Colonic mucosa (tissue), 4 donors: ENCODE data around the gene CCDC82. TPM values are rescaled to one million over a fixed set of nuclear protein-coding genes. Genes with fewer than 3 reads are reported as not detected.
A peak's percentile ranks its signal among the peaks of the same experiment; 100 is the strongest.

Experiments used
- DNase-seq: peaks from one replicate; pipeline ENCODE4 v3.0.0-alpha.2; 2020
- H3K27ac ChIP-seq: fragments of 200-600 bp; one replicate; pipeline ENCODE4 v1.8.0; 2021
- H3K27me3 ChIP-seq: fragments of 200-600 bp; one replicate; pipeline ENCODE4 v1.8.0; 2021
- H3K36me3 ChIP-seq: fragments of 200-600 bp; one replicate; pipeline ENCODE4 v1.8.0; 2021
- H3K4me1 ChIP-seq: fragments of 200-600 bp; one replicate; pipeline ENCODE4 v1.8.0; 2021; ENCODE audit warnings: mild to moderate bottlenecking
- H3K4me3 ChIP-seq: fragments of 200-600 bp; one replicate; pipeline ENCODE4 v1.8.0; 2021
- H3K9ac ChIP-seq, 2 donors: one replicate each; pipeline ENCODE4 v1.7.0; 2013; ENCODE audit warnings: control low read depth in 2 of 2, low read depth in 2 of 2, low read length in 2 of 2
- H3K9me3 ChIP-seq: fragments of 200-600 bp; one replicate; pipeline ENCODE4 v1.8.0; 2021
- CTCF ChIP-seq: fragments of 200-600 bp; IDR thresholded peaks from one replicate; pipeline ENCODE4 v1.8.0; 2022; ENCODE audit warnings: antibody characterized with exemption, mild to moderate bottlenecking
- intact Hi-C: fragments of 100-400 bp; cut with DNase I; formaldehyde crosslinking; loops from one replicate; pipeline ENCODE4 v1.14.1; 2022
- total RNA-seq, 2 donors: library from RNA; stranded (reverse); fragmentation: NEBNext Ultra II Directional in 1 of 2; extraction: Animal tissue kit (Norgen Biotek cat#: 25700) in 1 of 2; gene quantifications; one replicate each; pipeline ENCODE4 v1.2.1, GENCODE V29; 2021
- donor health status: healthy.
- donor health status: DM: no; HTN: no; CAD: no.
- donor health status: DM: no; HTN: no; CAD: no.

The CCDC82 gene
- total RNA-seq, 2 donors from 2014 or later: 11.6 to 20.4 TPM

GRCh38 chr11:96331699-96332116, 58.0 kb downstream of the CCDC82 start:
- peak overlapping the region; percentile 48 for H3K27ac ChIP-seq

GRCh38 chr11:96330511-96330859, 59.2 kb downstream of the CCDC82 start:
- H3K9ac ChIP-seq: no peak overlapping the region
- no peaks in the 10 kb centered on the region for H3K36me3 ChIP-seq
- no peak overlapping the region for H3K4me3 ChIP-seq
- H3K9me3 ChIP-seq: no peaks in the 10 kb centered on the region
- H3K27ac ChIP-seq: no peak overlapping the region
- intact Hi-C loops: loop anchor here (10.0 kb wide), 1 partner anchor 1096 kb away; the partner anchor contains the start of gene SESN3
- H3K4me1 ChIP-seq: no peaks in the 10 kb centered on the region
- TF ChIP-seq CTCF: no peak
- H3K27me3 ChIP-seq: no peaks in the 10 kb centered on the region
- DNase-seq: no peak

More at GRCh38 chr11:96331699-96332116, 58.0 kb downstream of the CCDC82 start:
- no peak overlapping the region for H3K4me3 ChIP-seq
- no peak for TF ChIP-seq CTCF
- no peak for DNase-seq
- no peak overlapping the region for H3K9ac ChIP-seq
- no peaks in the 10 kb centered on the region for H3K9me3 ChIP-seq
- H3K36me3 ChIP-seq: no peaks in the 10 kb centered on the region
- no peaks in the 10 kb centered on the region for H3K4me1 ChIP-seq
- intact Hi-C loops: loop anchor here (10.0 kb wide), 1 partner anchor 1097 kb away; the partner anchor contains the start of gene SESN3
- H3K27me3 ChIP-seq: no peaks in the 10 kb centered on the region

- DNase-seq: no peak
- TF ChIP-seq CTCF: no peak
- Histone ChIP-seq H3K36me3 (no peaks in the 10 kb centered on the region), H3K9ac (no peak overlapping the region), H3K9me3 (no peaks in the 10 kb centered on the region), H3K27me3 (no peaks in the 10 kb centered on the region), H3K4me1 (no peaks in the 10 kb centered on the region), H3K4me3 (no peak overlapping the region), H3K27ac (no peak overlapping the region)
- intact Hi-C loops: loop anchor here (10.0 kb wide), 1 partner anchor 1095 kb away; the partner anchor contains the start of gene SESN3
Measured at GRCh38 chr11:96329855-96330510, 59.7 kb downstream of the CCDC82 start.

- H3K27me3 ChIP-seq: no peaks in the 10 kb centered on the region
- H3K9ac ChIP-seq: no peak overlapping the region
- DNase-seq: no peak
- no peak overlapping the region for H3K4me3 ChIP-seq
- no peak for TF ChIP-seq CTCF
- no peaks in the 10 kb centered on the region for H3K36me3 ChIP-seq
- no peaks in the 10 kb centered on the region for H3K9me3 ChIP-seq
- H3K4me1 ChIP-seq: no peaks in the 10 kb centered on the region
- H3K27ac ChIP-seq: no peak overlapping the region
- intact Hi-C loops: no loop called here
Measured at GRCh38 chr11:96329419-96329818, 60.3 kb downstream of the CCDC82 start.

GRCh38 chr11:96328395-96329010, 61.2 kb downstream of the CCDC82 start:
- Histone ChIP-seq H3K27me3 (no peaks in the 10 kb centered on the region), H3K4me1 (no peaks in the 10 kb centered on the region), H3K9me3 (no peaks in the 10 kb centered on the region), H3K4me3 (no peak overlapping the region), H3K9ac (no peak overlapping the region), H3K36me3 (no peaks in the 10 kb centered on the region), H3K27ac (no peak overlapping the region)
- intact Hi-C loops: no loop called here
- TF ChIP-seq CTCF: no peak
- no peak for DNase-seq
